ENCODE results near the gene KIAA0319L. TPM values are rescaled to one million over a fixed set of nuclear protein-coding genes. Genes with fewer than 3 reads are reported as not detected.

KIAA0319L gene
- total RNA-seq, 1 experiment from 2014 or later, result 60.0 TPM

GRCh38 chr1:35558374-35559316 lies 1.4 kb upstream of the KIAA0319L start:
- POLR2A ChIA-PET, result no interaction called here
- intact Hi-C loops (cut with micrococcal nuclease; ENCODE audit: unreplicated experiment), result no loop called here

GRCh38 chr1:35557611-35558373 lies 589 bp upstream of the KIAA0319L start, which contains the start of gene NCDN:
Gene NCDN, plus strand, starts transcription at chr1:35557799. Its CDS starts 392 bp downstream, at chr1:35558191.
- peaks cover 8% of the 10 kb centered on the region; the same call in 1 of the 2 replicates for H3K36me3 ChIP-seq (ENCODE audit: control insufficient read depth, insufficient read depth, low read length)
- H3K4me3 ChIP-seq (ENCODE audit: low read depth in 2 of 2, low read length in 2 of 2), result peak within 1 kb of the TSS; percentile 87 to 97
- in situ Hi-C loops (cut with HindIII; ENCODE audit: low pct_unique_long_range_greater_than_20kb, low sequenced_read_pairs) (no loop called here), intact Hi-C loops (cut with micrococcal nuclease; ENCODE audit: unreplicated experiment) (no loop called here)
- H3K27ac ChIP-seq (ENCODE audit: low read length), result peak within 1 kb of the TSS; percentile 94
- H3K27me3 ChIP-seq (ENCODE audit: control insufficient read depth, insufficient read depth, low read length), result no peaks in the 10 kb centered on the region
- peak; percentile 81 for DNase-seq (ENCODE audit: low read depth, low spot score)
- ATAC-seq, result peak; percentile 96
- no TSS peak for BruUV-seq (replicated peaks)
- POLR2A ChIA-PET, result interaction anchor here (0.5 kb wide), 1 partner anchor 308 kb away, joined by 5 read pairs; no protein-coding TSS in a partner anchor
- H3K4me1 ChIP-seq (ENCODE audit: control insufficient read depth, insufficient read depth, low read length), result peaks cover 32% of the 10 kb centered on the region
- CTCF ChIA-PET, result interaction anchor here (1.4 kb wide), 1 partner anchor 107 kb away, joined by 6 read pairs; no protein-coding TSS in a partner anchor
- H3K9me3 ChIP-seq (ENCODE audit: control insufficient read depth, insufficient read depth, low read depth, low read length), result no peaks in the 10 kb centered on the region
- no peak for TF ChIP-seq TCF7L2 (IDR thresholded peaks at IDR 0.05; ENCODE audit: low read depth, low read length)
- TF ChIP-seq SIN3A (IDR thresholded peaks at IDR 0.05; ENCODE audit: borderline replicate concordance, insufficient read depth, low read depth, low read length), result peak; percentile 65; the same call in 1 of the 2 replicates
- TF ChIP-seq CTCF (IDR thresholded peaks at IDR 0.05), result no peak
- TF ChIP-seq POLR2AphosphoS5 (IDR thresholded peaks at IDR 0.05; ENCODE audit: low read depth, low read length), result 0 out of 2 replicates have a peak, but pooled peaks have one; percentile 71
- no peak for TF ChIP-seq REST (IDR thresholded peaks at IDR 0.05; ENCODE audit: insufficient read depth in 1 of 2, low read depth in 2 of 2, low read length in 1 of 2)

More at GRCh38 chr1:35558374-35559316, 1.4 kb upstream of the KIAA0319L start:
- in situ Hi-C loops (cut with HindIII; ENCODE audit: low pct_unique_long_range_greater_than_20kb, low sequenced_read_pairs), result no loop called here
- Histone ChIP-seq H3K9me3 (ENCODE audit: control insufficient read depth, insufficient read depth, low read depth, low read length) (no peaks in the 10 kb centered on the region), H3K27ac (ENCODE audit: low read length) (peak overlapping the region; percentile 94), H3K4me1 (ENCODE audit: control insufficient read depth, insufficient read depth, low read length) (peaks cover 32% of the 10 kb centered on the region), H3K27me3 (ENCODE audit: control insufficient read depth, insufficient read depth, low read length) (no peaks in the 10 kb centered on the region), H3K4me3 (ENCODE audit: low read depth in 2 of 2, low read length in 2 of 2) (peak overlapping the region; percentile 87 to 97), H3K36me3 (ENCODE audit: control insufficient read depth, insufficient read depth, low read length) (peaks cover 6% of the 10 kb centered on the region; the same call in 1 of the 2 replicates)
- BruUV-seq (replicated peaks), result TSS peak; percentile 71
- TF ChIP-seq POLR2AphosphoS5 (IDR thresholded peaks at IDR 0.05; ENCODE audit: low read depth, low read length), result no peak
- CTCF ChIA-PET, result interaction anchor here (1.4 kb wide), 1 partner anchor 108 kb away, joined by 6 read pairs; no protein-coding TSS in a partner anchor
- DNase-seq (ENCODE audit: low read depth, low spot score), result no peak
- ATAC-seq, result no peak

All from Panc1 (cell line).